HEK293T (cell line): ENCODE results near the gene GALK1.

ENCODE experiments used
- CTCF ChIA-PET: fragments of 350-600 bp; formaldehyde crosslinking; extraction: SDS; loops from one replicate; lab custom pipeline; 2021; ENCODE audit warnings: antibody characterized with exemption, inconsistent platforms; lab: Yijun Ruan, JAX
- POLR2A ChIA-PET: fragments of 350-600 bp; formaldehyde crosslinking; extraction: SDS; loops from one replicate; lab custom pipeline; 2020; ENCODE audit warnings: antibody characterized with exemption, inconsistent platforms; lab: Yijun Ruan, JAX
- DNase-seq: peaks from one replicate; pipeline ENCODE4 v3.0.0; 2012; ENCODE audit warnings: mixed read lengths; ENCODE audit errors: extremely low spot score
- ARNT ChIP-seq: fragments of 450-650 bp; IDR thresholded peaks from 2 replicates; pipeline ENCODE4 v1.6.1; 2017; ENCODE audit warnings: mild to moderate bottlenecking
- BHLHE40 ChIP-seq: fragments of 450-650 bp; IDR thresholded peaks from 2 replicates; pipeline ENCODE4 v1.6.1; 2016; ENCODE audit warnings: mild to moderate bottlenecking, moderate library complexity, borderline replicate concordance
- CTBP1 ChIP-seq: fragments of 450-650 bp; IDR thresholded peaks from 2 replicates; pipeline ENCODE4 v1.6.1; 2016; ENCODE audit warnings: borderline replicate concordance
- ELF4 ChIP-seq: fragments of 450-650 bp; IDR thresholded peaks from 2 replicates; pipeline ENCODE4 v1.6.1; 2017; ENCODE audit warnings: antibody characterized with exemption
- FOXA1 ChIP-seq: fragments of 450-650 bp; IDR thresholded peaks from 2 replicates; pipeline ENCODE4 v1.6.1; 2016; ENCODE audit warnings: mild to moderate bottlenecking
- FOXK2 ChIP-seq: fragments of 450-650 bp; IDR thresholded peaks from 2 replicates; pipeline ENCODE4 v1.6.1; 2016; ENCODE audit warnings: mild to moderate bottlenecking
- FOXM1 ChIP-seq: fragments of 450-650 bp; IDR thresholded peaks from 2 replicates; pipeline ENCODE4 v1.6.1; 2017; ENCODE audit warnings: mild to moderate bottlenecking, borderline replicate concordance
- HDGF ChIP-seq: fragments of 450-650 bp; IDR thresholded peaks from 2 replicates; pipeline ENCODE4 v1.6.1; 2017; ENCODE audit warnings: antibody characterized with exemption, borderline replicate concordance
- L3MBTL2 ChIP-seq: fragments of 450-650 bp; conservative IDR thresholded peaks from 2 replicates; pipeline ENCODE4 v1.6.1; 2016; ENCODE audit warnings: mild to moderate bottlenecking
- LEF1 ChIP-seq: fragments of 450-650 bp; IDR thresholded peaks from 2 replicates; pipeline ENCODE4 v1.6.1; 2017; ENCODE audit warnings: mild to moderate bottlenecking, borderline replicate concordance
- NFRKB ChIP-seq: fragments of 450-650 bp; IDR thresholded peaks from 2 replicates; pipeline ENCODE4 v1.6.1; 2016; ENCODE audit warnings: mild to moderate bottlenecking, moderate library complexity
- SP1 ChIP-seq: fragments of 450-650 bp; IDR thresholded peaks from 2 replicates; pipeline ENCODE4 v1.6.1; 2017
- SUZ12 ChIP-seq: fragments of 450-650 bp; IDR thresholded peaks from 2 replicates; pipeline ENCODE4 v1.6.1; 2016; ENCODE audit warnings: mild to moderate bottlenecking
- TARDBP ChIP-seq: fragments of 450-650 bp; IDR thresholded peaks from 2 replicates; pipeline ENCODE4 v1.6.1; 2016
- ZNF384 ChIP-seq: fragments of 450-650 bp; IDR thresholded peaks from 2 replicates; pipeline ENCODE4 v1.6.1; 2016
- TF ChIP-seq, protein P1 (sequence below): fragments of 450-650 bp; IDR thresholded peaks from 2 replicates; pipeline ENCODE4 v1.6.1; 2016

Gene GALK1

DNA sequence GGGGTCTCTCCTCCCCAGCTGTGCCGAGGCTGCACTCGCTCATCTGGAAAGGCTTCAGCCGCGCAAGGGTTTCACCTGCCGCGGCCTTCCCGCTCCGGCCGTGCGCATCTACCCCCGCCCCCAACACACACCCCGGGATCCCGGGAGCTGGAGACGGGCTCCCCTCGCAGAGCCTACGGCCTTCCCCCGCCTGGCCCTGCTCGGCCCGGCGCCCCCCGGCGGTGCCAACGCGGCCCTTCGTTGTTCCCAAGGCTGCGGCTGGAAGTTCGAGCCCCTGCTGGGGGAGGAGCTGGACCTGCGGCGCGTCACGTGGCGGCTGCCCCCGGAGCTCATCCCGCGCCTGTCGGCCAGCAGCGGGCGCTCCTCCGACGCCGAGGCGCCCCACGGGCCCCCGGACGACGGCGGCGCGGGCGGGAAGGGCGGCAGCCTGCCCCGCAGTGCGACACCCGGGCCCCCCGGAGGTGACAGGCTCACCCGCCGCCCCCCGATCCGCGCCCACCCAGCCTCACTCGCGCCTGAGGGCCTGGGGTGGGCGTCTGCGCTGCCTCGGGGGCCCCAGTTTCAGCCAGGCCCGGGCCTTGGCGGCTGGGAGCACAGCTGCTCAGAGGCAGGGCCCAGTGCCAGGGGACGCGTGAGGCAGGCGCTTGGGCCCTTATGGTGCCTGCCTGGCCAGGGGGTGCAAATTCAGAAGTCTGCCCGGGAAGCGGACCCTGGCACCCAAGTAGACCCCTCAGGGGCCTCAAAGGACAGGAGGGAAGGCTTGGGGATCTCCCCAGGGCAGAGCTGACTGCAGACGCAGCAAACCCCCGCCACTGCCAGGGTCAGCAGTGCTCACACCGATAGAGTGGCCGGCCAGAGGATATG, 11.2 kb downstream of the GALK1 start:
- TF ChIP-seq LEF1 (no peak), FOXM1 (peak; percentile 46; the same call in 1 of the 2 replicates)
- peak; percentile 91 for DNase-seq
- ChIA-PET CTCF (interaction anchor here (0.6 to 1.2 kb wide), 5 partner anchors 12 to 600 kb away, joined by 3 to 6 read pairs (median 3); partner anchors contain the start of genes GALK1 and JPT1), POLR2A (interaction anchor here (0.8 to 1.7 kb wide), 4 partner anchors 9 to 26 kb away, joined by 3 to 6 read pairs (median 4); no protein-coding TSS in a partner anchor)

DNA sequence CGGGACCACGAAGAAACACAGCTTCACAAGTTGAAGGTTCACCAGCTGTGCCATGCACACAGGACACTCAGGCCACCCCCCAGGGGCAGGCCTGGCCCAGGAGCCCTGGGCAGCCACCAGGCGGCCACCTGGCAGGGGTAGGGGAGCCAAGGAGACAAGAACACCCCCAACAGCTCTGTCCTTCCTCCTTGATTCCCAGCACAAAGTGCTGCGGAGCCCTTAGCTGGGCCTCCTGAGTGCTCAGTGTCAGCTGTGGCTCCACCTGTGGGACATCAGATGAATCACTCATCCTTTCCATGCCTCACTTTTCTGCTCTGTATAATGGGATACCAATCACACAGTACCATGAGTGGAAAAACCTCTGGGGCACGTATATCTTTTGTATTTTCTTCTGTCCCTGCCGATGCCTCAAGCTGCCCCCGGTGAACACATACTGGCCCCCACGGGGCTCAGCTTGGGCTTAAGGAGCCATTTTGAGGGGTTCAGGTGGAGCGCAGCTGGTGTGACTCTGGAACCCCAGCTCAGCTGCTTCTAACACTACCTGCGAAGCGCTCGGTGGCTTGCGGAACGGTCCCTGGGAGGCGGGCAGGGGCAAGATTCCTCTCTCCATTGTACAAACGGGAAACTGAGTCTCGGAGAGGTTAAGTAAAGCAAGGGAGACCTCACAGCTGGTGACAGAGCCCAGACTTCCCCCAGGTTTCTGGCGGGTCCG, 12.0 kb downstream of the GALK1 start:
- POLR2A ChIA-PET: interaction anchor here (0.8 to 1.7 kb wide), 4 partner anchors 10 to 27 kb away, joined by 3 to 6 read pairs (median 4); no protein-coding TSS in a partner anchor
- CTCF ChIA-PET: interaction anchor here (0.6 to 1.2 kb wide), 2 partner anchors 13 to 119 kb away, joined by 3 to 6 read pairs; partner anchors contain the start of gene GALK1

DNA sequence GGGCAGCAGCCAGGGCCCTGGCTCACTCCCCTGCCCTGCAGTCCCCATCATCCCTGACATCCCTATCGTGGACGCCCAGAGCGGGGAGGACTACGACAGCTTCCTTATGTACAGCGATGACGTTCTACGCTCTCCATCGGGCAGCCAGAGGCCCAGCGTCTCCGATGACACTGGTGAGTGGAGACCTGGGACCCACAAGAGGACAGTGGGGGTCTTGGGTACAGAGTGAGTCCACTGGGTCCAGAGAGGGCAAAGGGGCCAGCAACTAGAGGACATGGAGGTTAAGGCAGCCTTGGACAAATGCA, 12.6 kb downstream of the GALK1 start:
- ChIA-PET CTCF (interaction anchor here (0.6 kb wide), 1 partner anchor 13 kb away, joined by 3 read pairs; no protein-coding TSS in a partner anchor), POLR2A (interaction anchor here (1.2 to 1.7 kb wide), 3 partner anchors 24 to 28 kb away, joined by 3 to 6 read pairs (median 4); no protein-coding TSS in a partner anchor)
- DNase-seq: no peak
- TF ChIP-seq HDGF: no peak
- TF ChIP-seq NFRKB: no peak
- TF ChIP-seq CTBP1: no peak
- TF ChIP-seq BHLHE40: no peak
- TF ChIP-seq, protein P1, sequence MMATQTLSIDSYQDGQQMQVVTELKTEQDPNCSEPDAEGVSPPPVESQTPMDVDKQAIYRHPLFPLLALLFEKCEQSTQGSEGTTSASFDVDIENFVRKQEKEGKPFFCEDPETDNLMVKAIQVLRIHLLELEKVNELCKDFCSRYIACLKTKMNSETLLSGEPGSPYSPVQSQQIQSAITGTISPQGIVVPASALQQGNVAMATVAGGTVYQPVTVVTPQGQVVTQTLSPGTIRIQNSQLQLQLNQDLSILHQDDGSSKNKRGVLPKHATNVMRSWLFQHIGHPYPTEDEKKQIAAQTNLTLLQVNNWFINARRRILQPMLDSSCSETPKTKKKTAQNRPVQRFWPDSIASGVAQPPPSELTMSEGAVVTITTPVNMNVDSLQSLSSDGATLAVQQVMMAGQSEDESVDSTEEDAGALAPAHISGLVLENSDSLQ: no peak
- no peak for TF ChIP-seq FOXM1
- no peak for TF ChIP-seq FOXK2

More for the DNA sequence above, 12.0 kb downstream of the GALK1 start:
- TF ChIP-seq FOXM1 (no peak), BHLHE40 (no peak), ARNT (no peak), ZNF384 (no peak), ELF4 (no peak), FOXA1 (no peak), SP1 (no peak), NFRKB (no peak), TARDBP (no peak)
- TF ChIP-seq, protein P1: no peak
- no peak for DNase-seq

DNA sequence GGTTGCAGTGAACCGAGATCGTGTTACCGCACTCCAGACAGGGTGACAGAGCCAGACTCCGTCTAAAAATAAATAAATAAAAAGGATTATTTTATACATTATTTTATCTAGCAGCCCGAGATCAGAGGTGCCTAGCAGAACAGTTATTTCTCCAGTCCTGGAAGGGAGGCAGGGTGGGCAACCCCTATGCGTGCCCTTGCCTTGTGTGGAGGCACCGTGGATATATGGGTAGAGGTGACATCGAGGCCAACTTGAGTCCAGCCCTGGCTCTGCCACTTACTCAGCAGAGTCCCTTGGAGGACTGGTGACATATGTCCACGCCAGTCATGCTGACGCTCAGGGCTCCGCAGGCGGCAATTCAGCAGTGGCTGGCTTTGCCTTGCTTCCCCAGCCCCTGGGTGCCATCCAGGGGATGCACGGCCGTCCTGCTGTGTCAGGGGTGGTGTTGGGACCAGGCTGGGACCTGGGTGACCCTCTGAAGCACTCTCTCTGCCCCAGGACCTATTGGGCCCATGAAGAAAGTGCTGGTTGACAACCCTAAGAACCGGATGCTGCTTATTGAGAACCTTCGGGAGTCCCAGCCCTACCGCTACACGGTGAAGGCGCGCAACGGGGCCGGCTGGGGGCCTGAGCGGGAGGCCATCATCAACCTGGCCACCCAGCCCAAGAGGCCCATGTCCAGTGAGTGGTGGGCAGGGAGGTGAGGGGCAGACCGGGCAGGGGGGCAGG, 13.2 kb downstream of the GALK1 start:
- no peak for TF ChIP-seq ARNT
- TF ChIP-seq HDGF: no peak
- no peak for TF ChIP-seq ZNF384
- no peak for TF ChIP-seq SP1
- TF ChIP-seq FOXM1: no peak
- TF ChIP-seq TARDBP: no peak
- TF ChIP-seq NFRKB: no peak
- no peak for TF ChIP-seq L3MBTL2
- TF ChIP-seq CTBP1: no peak
- TF ChIP-seq, protein P1: no peak
- TF ChIP-seq ELF4: no peak
- no peak for TF ChIP-seq BHLHE40
- TF ChIP-seq SUZ12: no peak
- TF ChIP-seq FOXA1: no peak
- TF ChIP-seq FOXK2: no peak
- TF ChIP-seq LEF1: no peak
- ChIA-PET POLR2A (interaction anchor here (1.2 to 2.1 kb wide), 4 partner anchors 25 to 28 kb away, joined by 3 to 8 read pairs (median 5); no protein-coding TSS in a partner anchor), CTCF (interaction anchor here (0.6 to 5.6 kb wide), 6 partner anchors 8 to 151 kb away, joined by 3 to 93 read pairs (median 8); partner anchors contain the start of genes GALK1 and SMIM5)
- DNase-seq: no peak

DNA sequence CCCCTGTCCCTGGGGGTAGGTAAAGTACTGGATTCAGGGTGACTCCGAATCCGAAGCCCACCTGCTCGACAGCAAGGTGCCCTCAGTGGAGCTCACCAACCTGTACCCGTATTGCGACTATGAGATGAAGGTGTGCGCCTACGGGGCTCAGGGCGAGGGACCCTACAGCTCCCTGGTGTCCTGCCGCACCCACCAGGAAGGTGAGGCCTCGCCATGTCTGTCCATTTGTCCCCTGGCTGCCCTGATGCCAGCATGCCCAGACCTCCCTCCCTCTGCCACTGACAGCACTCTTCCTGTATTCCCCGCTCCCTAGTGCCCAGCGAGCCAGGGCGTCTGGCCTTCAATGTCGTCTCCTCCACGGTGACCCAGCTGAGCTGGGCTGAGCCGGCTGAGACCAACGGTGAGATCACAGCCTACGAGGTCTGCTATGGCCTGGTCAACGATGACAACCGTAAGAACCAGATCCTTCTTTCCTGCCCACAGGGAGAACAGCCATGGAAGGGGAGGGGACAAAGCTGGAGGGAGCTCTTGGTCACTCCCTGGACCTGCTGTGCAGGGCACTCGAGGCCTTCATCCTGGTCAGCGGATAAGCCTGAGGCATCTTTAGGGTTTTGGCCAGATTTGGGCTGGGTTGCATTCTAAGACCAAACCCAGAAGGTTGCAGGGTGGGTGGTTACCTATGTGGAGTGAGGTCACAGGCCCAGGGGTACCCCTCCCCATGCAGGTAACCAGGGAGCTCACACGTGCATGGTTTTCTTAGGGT, 14.2 kb downstream of the GALK1 start:
- CTCF ChIA-PET: interaction anchor here (0.6 to 5.6 kb wide), 15 partner anchors 9 to 160 kb away, joined by 3 to 93 read pairs (median 4); partner anchors contain the start of genes GALK1 and SMIM5
- no peak for DNase-seq
- TF ChIP-seq FOXK2: no peak
- no peak for TF ChIP-seq BHLHE40
- no peak for TF ChIP-seq ELF4
- no peak for TF ChIP-seq FOXM1
- TF ChIP-seq, protein P1: no peak
- TF ChIP-seq SUZ12: no peak
- no peak for TF ChIP-seq FOXA1
- TF ChIP-seq ZNF384: no peak
- TF ChIP-seq L3MBTL2: no peak
- TF ChIP-seq CTBP1: no peak
- no peak for TF ChIP-seq LEF1
- no peak for TF ChIP-seq NFRKB
- no peak for TF ChIP-seq TARDBP
- no peak for TF ChIP-seq SP1
- TF ChIP-seq HDGF: no peak
- no peak for TF ChIP-seq ARNT
- POLR2A ChIA-PET: interaction anchor here (0.8 to 2.1 kb wide), 5 partner anchors 26 to 118 kb away, joined by 3 to 8 read pairs (median 4); partner anchors contain the start of gene SMIM5
